IPS-NIHi11 (cell line): ENCODE results near the gene RFLNA.
A peak's percentile ranks its signal among the peaks of the same experiment; 100 is the strongest.
"Not testable (repeated sequence)": the region's sequence is repeated elsewhere in the genome, so short reads cannot be mapped to it uniquely, and the experiment has no call there.

Experiments
- DNase-seq: peaks from one replicate; pipeline ENCODE4 v3.0.0; 2012; ENCODE audit warnings: mixed read lengths, low spot score

Gene RFLNA

GRCh38 chr12:124319368-124320050 lies 24.6 kb downstream of the RFLNA start:
- DNase-seq, result no peak

- peak; percentile 85 for DNase-seq
Measured at GRCh38 chr12:124321040-124321481, 26.2 kb downstream of the RFLNA start.

DNA sequence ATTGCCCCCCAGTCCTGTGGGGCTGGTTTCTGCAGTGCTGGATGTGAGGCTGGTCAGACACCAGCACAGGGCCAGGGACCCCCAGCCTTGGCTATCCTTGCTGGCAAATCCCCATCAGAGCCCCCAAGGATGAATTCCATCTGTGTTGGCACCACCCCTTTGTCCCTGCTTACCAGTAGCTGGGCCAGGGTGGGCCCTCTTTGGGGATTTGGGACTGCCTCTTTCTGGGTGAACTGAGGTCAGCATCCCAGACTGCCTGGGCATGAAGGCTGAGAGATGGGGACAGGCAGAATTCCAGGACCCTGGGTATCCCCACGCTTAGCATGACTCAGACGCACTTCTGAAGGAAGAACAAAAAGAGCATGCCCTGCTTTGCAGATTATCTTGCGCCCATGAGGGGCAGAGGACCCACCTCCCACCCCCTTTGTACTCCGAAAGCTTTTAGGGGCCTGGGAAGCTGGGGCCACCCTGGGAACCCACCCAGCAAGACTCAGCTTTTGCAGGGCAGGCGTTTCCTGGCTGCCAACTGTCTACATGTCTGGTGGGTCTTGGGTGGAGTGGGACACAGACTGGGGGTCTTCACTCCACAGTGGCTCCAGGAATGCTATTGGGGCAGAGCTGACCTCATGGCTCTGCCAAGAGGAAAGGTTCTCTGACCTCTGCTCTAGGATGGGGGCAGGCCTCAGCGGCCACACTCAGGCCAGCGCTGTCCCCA lies 26.8 kb downstream of the RFLNA start:
- DNase-seq, result no peak

- no peak for DNase-seq
Measured at GRCh38 chr12:124322271-124322998, 27.5 kb downstream of the RFLNA start.

- not testable (repeated sequence) for DNase-seq
Measured at GRCh38 chr12:124322999-124323328, 28.1 kb downstream of the RFLNA start.

- no peak for DNase-seq
Measured at GRCh38 chr12:124323771-124324530, 29.1 kb downstream of the RFLNA start.

DNA sequence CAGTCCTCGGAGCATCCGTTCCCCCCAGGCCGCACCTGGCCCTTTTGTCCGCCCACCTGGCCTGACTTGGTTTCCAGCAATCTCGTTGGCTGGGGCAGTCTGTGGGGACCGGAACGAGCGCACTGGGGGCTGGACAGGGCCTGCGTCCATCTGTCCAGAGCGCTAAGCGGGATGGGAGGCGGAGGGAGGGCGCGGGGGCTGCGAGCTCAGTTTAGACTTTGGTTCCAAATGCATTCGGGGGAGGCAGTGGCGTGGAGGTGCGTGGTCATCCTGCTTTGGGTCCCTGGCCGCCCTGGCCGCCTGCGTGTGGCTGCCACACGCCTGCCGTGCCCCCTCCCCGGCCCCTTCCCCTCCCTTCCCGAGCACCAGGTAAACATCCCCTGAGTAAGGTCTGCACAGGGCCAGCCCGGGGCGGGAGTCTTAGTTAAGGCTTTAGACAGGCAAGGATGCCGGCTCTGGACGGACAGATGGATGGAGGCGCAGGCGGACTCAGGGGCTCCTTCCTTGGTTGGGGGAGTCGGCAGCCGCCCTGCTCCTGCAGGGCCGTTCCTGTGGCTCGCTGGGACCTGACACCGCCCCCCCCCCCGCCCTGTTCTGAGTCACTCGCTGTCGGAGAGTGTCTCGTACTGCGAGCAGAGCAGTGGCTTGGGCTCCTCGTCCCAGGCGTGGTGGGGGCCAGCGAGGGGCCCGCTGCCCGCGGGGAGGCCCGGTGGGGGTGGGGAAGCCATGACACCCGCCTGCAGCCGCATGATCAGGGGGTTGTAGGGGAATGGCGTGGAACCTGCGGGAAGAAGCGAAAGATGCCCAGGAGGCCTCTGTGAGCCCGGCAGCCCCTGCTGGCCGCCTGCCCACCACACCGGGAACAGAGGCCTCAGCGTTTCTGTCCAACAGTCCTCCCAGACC lies 30.2 kb downstream of the RFLNA start:
- DNase-seq, result no peak

GRCh38 chr12:124326104-124326503 lies 31.2 kb downstream of the RFLNA start:
- DNase-seq, result no peak

GRCh38 chr12:124326871-124327270 lies 32.0 kb downstream of the RFLNA start:
- no peak for DNase-seq

- DNase-seq, result no peak
Measured at GRCh38 chr12:124327362-124328043, 32.6 kb downstream of the RFLNA start.

DNA sequence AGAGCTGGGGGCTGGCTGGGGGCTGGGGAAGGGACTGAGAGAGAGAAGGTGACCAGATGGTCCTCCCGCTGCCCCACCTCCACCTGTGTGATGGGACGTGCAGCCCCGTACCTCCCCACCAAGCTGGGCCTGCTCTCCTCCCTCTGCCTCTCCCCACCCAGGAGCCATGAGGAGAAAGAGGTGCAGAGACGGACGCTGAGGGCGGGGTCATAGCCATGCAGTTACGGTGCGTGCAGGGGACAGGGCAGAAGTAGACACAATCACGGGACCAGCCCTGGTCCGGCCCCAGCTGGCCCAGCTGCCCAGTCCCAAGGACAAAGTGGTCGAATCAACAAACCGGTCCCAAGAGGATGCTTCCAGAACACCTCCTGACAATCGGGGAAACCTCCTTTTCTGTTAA lies 33.2 kb downstream of the RFLNA start:
- no peak for DNase-seq

GRCh38 chr12:124328636-124329035 lies 33.7 kb downstream of the RFLNA start:
- DNase-seq, result no peak

DNA sequence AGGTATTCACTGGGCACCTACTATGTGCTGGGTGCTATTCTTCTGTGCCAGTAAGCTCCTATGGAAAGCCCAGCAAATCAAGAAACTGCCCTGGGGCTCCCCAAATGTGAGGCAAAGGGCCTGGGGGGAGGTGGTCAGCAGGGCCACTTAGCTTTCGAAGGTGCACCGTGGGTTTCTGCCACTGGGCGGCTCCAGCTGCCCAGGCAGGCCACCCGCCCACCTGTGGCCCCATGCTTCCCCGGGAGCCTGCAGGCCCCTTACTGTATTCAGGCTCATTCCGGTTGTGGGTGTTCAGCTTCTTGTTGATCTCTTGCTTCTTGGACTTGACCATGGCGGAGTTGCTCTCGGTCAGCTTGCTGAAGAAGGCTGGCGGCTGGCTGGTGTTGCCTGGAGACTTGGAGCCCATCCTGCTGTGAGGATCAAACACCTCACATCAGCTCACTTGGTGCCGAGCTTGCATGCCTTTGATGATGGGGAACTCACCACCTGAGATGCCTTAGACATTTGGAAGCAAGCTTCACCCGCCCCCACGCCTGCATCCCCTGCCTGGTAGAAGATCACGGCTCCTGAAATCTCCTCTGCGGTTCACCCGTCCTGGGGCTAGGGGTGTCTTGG lies 37.3 kb downstream of the RFLNA start:
- DNase-seq, result peak; percentile 82

- DNase-seq, result no peak
Measured at GRCh38 chr12:124332900-124333299, 38.0 kb downstream of the RFLNA start.

GRCh38 chr12:124333724-124334123 lies 38.8 kb downstream of the RFLNA start:
- no peak for DNase-seq

DNA sequence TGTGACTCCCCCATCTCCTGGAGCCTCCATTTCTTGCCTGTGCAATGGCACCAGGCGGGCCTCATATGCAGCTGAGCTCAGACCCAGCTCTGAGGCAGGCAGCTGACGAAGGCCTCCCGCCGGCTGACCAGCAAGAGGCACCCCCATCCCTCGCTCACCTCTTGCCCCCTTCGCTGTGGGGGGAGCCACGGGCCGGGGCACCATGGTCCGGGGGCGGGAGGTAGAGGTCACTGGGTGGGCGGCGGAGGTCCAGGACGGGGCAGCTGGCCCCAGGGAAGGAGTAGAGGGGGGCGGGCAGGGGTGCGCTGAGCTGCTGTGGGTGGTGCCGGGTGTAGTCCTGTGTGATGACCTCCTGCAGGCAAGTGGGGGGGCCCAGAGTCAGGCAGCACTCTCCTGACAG lies 39.4 kb downstream of the RFLNA start:
- no peak for DNase-seq

DNA sequence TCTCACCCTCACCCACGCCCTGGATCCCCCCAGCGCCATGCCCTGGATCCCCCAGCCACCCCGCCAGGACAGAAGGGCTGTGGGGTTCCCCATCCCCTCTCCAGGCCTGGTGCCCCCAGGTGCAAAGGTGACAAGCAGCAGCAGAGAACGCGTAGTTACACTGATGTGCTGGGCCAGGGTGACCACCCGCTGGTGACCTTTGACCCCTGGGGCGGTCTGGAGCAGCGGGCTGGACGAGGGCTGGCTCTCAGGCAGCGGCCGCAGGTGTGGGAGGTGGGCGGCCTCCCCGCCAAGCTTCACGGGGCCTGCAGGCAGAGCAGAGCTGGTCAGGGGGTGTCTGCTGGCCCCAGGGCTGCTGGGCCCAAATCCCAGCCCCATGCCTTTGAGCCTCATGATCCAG lies 40.1 kb downstream of the RFLNA start:
- DNase-seq, result no peak

DNA sequence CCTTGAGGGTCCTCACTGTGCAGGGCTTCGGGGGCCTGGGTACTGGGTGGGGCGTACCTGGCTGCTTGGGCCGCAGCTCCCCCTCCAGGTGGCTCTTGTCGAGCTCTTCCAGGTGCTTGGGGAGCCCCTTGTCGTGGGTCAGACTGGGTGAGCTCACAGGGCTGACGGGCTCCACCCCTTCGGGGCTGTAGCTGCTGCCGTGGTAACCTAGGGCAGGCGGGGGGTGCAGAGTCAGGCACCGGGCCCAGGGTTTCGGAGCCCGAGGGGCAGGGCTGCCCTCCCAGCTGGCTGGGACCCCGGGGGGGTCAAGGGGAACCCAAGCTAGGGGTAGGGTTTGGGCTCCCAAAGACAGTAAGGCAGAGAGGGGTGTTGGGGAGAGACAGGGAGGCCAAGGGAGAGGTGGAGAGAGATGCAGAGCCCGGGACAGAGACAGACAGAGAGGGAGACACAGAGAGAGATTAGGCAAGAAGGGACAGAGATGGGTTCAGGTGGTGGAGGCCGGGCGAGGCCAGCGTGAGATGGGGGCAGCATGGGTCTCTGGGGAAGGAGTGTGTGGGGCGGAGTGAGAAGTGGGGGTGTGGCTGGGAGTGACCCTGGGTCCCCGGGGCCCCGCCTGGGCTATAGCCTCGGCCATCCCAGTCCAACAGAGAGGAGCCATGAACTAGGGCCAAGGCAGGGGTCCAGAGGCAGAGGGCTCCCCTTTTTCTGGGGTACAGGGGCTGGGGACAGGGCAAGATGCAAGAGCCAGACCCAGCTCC lies 40.7 kb downstream of the RFLNA start:
- DNase-seq, result no peak

GRCh38 chr12:124336184-124336437 lies 41.2 kb downstream of the RFLNA start:
- DNase-seq, result no peak
